ENCODE results near the gene FGG. TPM values are rescaled to one million over a fixed set of nuclear protein-coding genes. Genes with fewer than 3 reads are reported as not detected.

FGG gene
- total and polyA plus RNA-seq, 10 of the 15 experiments (the other 5 are each of a cell fraction or from before 2014, with no cell fraction given), result 1.8 TPM; not detected in 9

DNA sequence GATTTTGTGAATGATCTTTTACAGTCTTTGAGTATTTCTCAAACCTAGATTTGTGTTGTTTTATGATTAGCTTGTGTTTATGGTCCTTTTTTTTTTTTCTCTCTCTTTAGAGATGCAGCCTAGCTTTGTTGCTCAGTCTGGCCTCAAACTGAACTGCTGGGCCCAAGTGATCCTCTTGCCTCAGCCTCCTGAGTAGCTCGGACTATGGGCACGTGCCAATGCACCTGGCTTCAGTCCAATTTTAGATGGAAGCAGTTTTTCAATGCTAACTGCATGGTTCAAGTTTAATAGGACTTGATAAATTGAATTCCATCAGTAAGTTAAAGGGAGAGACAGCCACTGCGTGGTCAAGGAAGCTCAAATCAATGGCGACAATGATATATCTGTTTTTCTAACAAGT, 3.8 kb upstream of the FGG start:
- FAIRE-seq (no peak), ATAC-seq (no peak), DNase-seq (ENCODE audit: low read depth, low spot score) (no peak)
- Histone ChIP-seq H3K27me3 (replicated peaks in 1 of 2; ENCODE audit: control insufficient read depth in 2 of 2, insufficient read depth in 2 of 2, low read length in 1 of 2) (no peaks in the 10 kb centered on the region), H3K9ac (ENCODE audit: control insufficient read depth, insufficient read depth, low read length) (no peak overlapping the region), H3K9me3 (replicated peaks; ENCODE audit: control insufficient read depth, insufficient read depth, low read length) (no peaks in the 10 kb centered on the region), H2AFZ (ENCODE audit: control insufficient read depth, low read depth, low read length) (peak overlapping the region; percentile 89), H3K79me2 (ENCODE audit: control insufficient read depth, insufficient read depth, low read length) (no peaks in the 10 kb centered on the region), H4K20me1 (ENCODE audit: control insufficient read depth, insufficient read depth) (no peaks in the 10 kb centered on the region), H3K4me1 (ENCODE audit: control insufficient read depth, insufficient read depth, low read length) (peaks cover 13% of the 10 kb centered on the region), H3K4me3 (no peak overlapping the region), H3K4me2 (ENCODE audit: control insufficient read depth, insufficient read depth) (peak overlapping the region; percentile 72), H3K27ac (ENCODE audit: control insufficient read depth, insufficient read depth) (peak overlapping the region; percentile 43), H3K36me3 (ENCODE audit: control insufficient read depth in 2 of 2, insufficient read depth in 2 of 2, low read length in 1 of 2) (no peaks in the 10 kb centered on the region)
- RAD21 ChIA-PET (ENCODE audit: unreplicated experiment), result interaction anchor here (0.6 to 4.5 kb wide), 6 partner anchors 57 to 831 kb away, joined by 3 to 44 read pairs (median 5); partner anchors contain the start of gene PLRG1
- in situ Hi-C loops (cut with MboI), result loop anchor here (5.0 kb wide), 1 partner anchor 64 kb away; the partner anchor contains the start of gene PLRG1
- intact Hi-C loops (cut with micrococcal nuclease; ENCODE audit: unreplicated experiment), result no loop called here
- 88% methylated on average over 4 of the region's 4 CpGs for WGBS (ENCODE audit: insufficient coverage, insufficient replicate concordance, low lambda C conversion rate, missing lambda C conversion rate)
- no TSS peak for BruUV-seq (replicated peaks)
- POLR2A ChIA-PET, result interaction anchor here (0.6 kb wide), 1 partner anchor 184 kb away, joined by 3 read pairs; no protein-coding TSS in a partner anchor
- SMC1A ChIA-PET (ENCODE audit: uncharacterized antibody, unreplicated experiment), result interaction anchor here (0.8 to 1.2 kb wide), 4 partner anchors 26 to 110 kb away, joined by 3 to 5 read pairs (median 4); partner anchors contain the start of gene FGA
- TF ChIP-seq MEF2A (IDR thresholded peaks at IDR 0.05; ENCODE audit: insufficient read depth, low read depth, low read length) (no peak), BHLHE40 (IDR thresholded peaks at IDR 0.05; ENCODE audit: borderline replicate concordance in 1 of 2, low read depth in 2 of 2, low read length in 1 of 2) (peak; percentile 29 to 54; a peak in 2 of 4 replicates), NFIC (IDR thresholded peaks at IDR 0.05; ENCODE audit: low read depth, low read length) (0 out of 2 replicates have a peak, but pooled peaks have one; percentile 22)
- CTCF ChIA-PET, result interaction anchor here (1.0 to 19.0 kb wide), 4 partner anchors 9 to 110 kb away, joined by 3 to 796 read pairs (median 18); partner anchors contain the start of genes FGB and PLRG1

DNA sequence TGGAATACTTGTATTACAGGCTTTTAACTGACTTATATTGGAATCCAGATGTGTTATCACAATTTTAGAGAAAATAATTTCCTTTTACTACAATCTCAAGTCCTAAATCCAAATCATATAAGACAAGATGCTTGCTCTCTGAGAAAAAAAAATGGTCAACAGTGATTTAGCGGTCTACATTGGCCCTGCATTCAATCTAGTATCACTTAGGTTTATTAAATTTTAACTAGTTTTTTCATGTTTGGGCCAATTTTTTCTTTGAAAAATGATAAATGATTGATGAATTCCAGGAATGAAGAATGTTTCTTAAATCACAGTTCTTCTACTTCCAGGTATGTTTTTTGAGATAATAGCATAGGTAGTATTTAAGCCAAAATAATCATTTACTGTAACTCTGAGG, 2.8 kb upstream of the FGG start:
- ChIA-PET CTCF (interaction anchor here (19.0 kb wide), 1 partner anchor 61 kb away, joined by 796 read pairs; the partner anchor contains the start of genes FGB and PLRG1), RAD21 (ENCODE audit: unreplicated experiment) (interaction anchor here (1.0 to 1.6 kb wide), 2 partner anchors 8 to 56 kb away, joined by 3 to 6 read pairs; no protein-coding TSS in a partner anchor), SMC1A (ENCODE audit: uncharacterized antibody, unreplicated experiment) (no interaction called here), POLR2A (no interaction called here)
- Histone ChIP-seq H3K4me2 (ENCODE audit: control insufficient read depth, insufficient read depth) (no peak overlapping the region), H4K20me1 (ENCODE audit: control insufficient read depth, insufficient read depth) (no peaks in the 10 kb centered on the region), H3K36me3 (ENCODE audit: control insufficient read depth in 2 of 2, insufficient read depth in 2 of 2, low read length in 1 of 2) (no peaks in the 10 kb centered on the region), H3K9me3 (replicated peaks; ENCODE audit: control insufficient read depth, insufficient read depth, low read length) (no peaks in the 10 kb centered on the region), H2AFZ (ENCODE audit: control insufficient read depth, low read depth, low read length) (no peak overlapping the region), H3K27me3 (replicated peaks in 1 of 2; ENCODE audit: control insufficient read depth in 2 of 2, insufficient read depth in 2 of 2, low read length in 1 of 2) (no peaks in the 10 kb centered on the region), H3K27ac (ENCODE audit: control insufficient read depth, insufficient read depth) (no peak overlapping the region), H3K79me2 (ENCODE audit: control insufficient read depth, insufficient read depth, low read length) (no peaks in the 10 kb centered on the region), H3K9ac (ENCODE audit: control insufficient read depth, insufficient read depth, low read length) (no peak overlapping the region), H3K4me1 (ENCODE audit: control insufficient read depth, insufficient read depth, low read length) (peaks cover 13% of the 10 kb centered on the region), H3K4me3 (no peak overlapping the region)
- intact Hi-C loops (cut with micrococcal nuclease; ENCODE audit: unreplicated experiment), result no loop called here
- ATAC-seq (no peak), FAIRE-seq (peak; percentile 13), DNase-seq (ENCODE audit: low read depth, low spot score) (no peak)
- WGBS (ENCODE audit: insufficient coverage, insufficient replicate concordance, low lambda C conversion rate, missing lambda C conversion rate), result 79% methylated on average over 1 of the region's 1 CpG
- TF ChIP-seq, protein P1, sequence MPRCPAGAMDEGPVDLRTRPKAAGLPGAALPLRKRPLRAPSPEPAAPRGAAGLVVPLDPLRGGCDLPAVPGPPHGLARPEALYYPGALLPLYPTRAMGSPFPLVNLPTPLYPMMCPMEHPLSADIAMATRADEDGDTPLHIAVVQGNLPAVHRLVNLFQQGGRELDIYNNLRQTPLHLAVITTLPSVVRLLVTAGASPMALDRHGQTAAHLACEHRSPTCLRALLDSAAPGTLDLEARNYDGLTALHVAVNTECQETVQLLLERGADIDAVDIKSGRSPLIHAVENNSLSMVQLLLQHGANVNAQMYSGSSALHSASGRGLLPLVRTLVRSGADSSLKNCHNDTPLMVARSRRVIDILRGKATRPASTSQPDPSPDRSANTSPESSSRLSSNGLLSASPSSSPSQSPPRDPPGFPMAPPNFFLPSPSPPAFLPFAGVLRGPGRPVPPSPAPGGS (IDR thresholded peaks at IDR 0.05; ENCODE audit: borderline replicate concordance, insufficient read depth, low read depth, low read length, poor library complexity, severe bottlenecking), result no peak
- TF ChIP-seq HCFC1 (IDR thresholded peaks at IDR 0.05; ENCODE audit: low read length) (no peak), BHLHE40 (IDR thresholded peaks at IDR 0.05; ENCODE audit: borderline replicate concordance in 1 of 2, low read depth in 2 of 2, low read length in 1 of 2) (no peak), RB1 (IDR thresholded peaks at IDR 0.05; ENCODE audit: borderline replicate concordance) (no peak), IKZF2 (IDR thresholded peaks at IDR 0.05) (no peak), YBX1 (IDR thresholded peaks at IDR 0.05) (no peak)
- TF ChIP-seq, protein P2, sequence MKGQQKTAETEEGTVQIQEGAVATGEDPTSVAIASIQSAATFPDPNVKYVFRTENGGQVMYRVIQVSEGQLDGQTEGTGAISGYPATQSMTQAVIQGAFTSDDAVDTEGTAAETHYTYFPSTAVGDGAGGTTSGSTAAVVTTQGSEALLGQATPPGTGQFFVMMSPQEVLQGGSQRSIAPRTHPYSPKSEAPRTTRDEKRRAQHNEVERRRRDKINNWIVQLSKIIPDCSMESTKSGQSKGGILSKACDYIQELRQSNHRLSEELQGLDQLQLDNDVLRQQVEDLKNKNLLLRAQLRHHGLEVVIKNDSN (IDR thresholded peaks at IDR 0.05; ENCODE audit: borderline replicate concordance, extremely low read length, insufficient read depth, low read depth, low read length), result no peak
- TF ChIP-seq, protein P3, sequence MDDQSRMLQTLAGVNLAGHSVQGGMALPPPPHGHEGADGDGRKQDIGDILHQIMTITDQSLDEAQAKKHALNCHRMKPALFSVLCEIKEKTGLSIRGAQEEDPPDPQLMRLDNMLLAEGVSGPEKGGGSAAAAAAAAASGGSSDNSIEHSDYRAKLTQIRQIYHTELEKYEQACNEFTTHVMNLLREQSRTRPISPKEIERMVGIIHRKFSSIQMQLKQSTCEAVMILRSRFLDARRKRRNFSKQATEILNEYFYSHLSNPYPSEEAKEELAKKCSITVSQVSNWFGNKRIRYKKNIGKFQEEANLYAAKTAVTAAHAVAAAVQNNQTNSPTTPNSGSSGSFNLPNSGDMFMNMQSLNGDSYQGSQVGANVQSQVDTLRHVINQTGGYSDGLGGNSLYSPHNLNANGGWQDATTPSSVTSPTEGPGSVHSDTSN (IDR thresholded peaks at IDR 0.05; ENCODE audit: insufficient replicate concordance, low read depth, low read length), result no peak
- in situ Hi-C loops (cut with MboI), result loop anchor here (5.0 kb wide), 1 partner anchor 63 kb away; the partner anchor contains the start of gene PLRG1
- BruUV-seq (replicated peaks), result no TSS peak

All from GM12878 (cell line).